ENCODE results near the gene PLXNB1.

PLXNB1 gene

DNA sequence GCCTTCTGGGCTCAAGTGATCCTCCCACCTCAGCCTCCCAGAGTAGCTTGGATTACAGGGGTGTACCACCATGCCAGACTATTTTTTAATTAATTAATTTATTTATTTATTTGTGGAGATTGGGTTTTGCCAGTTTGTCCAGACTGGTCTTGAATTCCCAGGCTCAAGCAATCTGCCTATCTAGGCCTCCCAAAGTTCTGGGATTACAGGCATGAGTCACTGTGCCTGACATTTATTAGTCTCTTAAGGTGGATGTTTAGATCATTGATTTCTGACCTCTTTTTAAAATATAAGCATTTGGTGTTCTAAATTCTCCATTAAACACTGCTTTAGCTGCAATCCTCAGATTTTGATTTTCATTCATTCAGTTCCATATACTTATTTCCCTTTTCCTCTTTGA is 42.3 kb downstream of the PLXNB1 start:
- H3K9me3 Mint-ChIP-seq, result peaks cover 0 to 1% of the 10 kb centered on the region in 2 donors
- DNase-seq (no peak), ATAC-seq (replicated peaks) (no peak)
- H3K27ac Mint-ChIP-seq, result no peak overlapping the region
- peaks cover 12 to 19% of the 10 kb centered on the region in 2 donors for H3K27me3 Mint-ChIP-seq
- H3K36me3 Mint-ChIP-seq, result peaks cover 0 to 1% of the 10 kb centered on the region in 2 donors
- no peaks in the 10 kb centered on the region for H3K4me1 Mint-ChIP-seq
- no peak overlapping the region for H3K4me3 Mint-ChIP-seq

DNA sequence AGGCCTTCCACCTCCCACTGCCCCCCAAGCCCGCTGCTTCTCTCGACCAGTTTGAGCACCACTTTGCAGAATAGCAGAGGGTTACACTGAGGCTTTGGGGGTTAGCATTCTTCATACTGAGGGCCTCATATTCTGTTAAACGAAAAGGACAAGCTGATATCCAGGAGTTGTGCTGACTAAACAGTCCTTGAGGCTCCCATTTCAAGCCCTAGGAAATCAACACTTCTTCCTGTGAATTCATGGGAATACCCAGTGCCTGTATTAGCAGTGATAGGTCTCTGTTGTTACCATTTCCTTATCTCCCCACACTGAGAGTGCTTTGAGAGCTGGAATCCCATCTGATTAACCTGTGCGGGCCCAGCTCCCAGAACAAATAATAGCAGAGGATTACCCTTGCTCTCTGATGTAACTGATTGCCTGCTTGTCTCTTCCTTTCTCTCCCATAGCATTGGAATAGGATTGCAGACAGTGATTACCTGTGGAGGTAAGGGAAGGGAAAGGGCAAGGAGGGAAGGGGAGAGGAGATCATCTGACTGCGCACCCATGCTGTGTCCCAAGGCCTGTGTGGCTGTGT is 56.9 kb downstream of the PLXNB1 start:
- ATAC-seq (replicated peaks), result no peak

GRCh38 chr3:48372377-48372770 is 57.5 kb downstream of the PLXNB1 start:
- no peak overlapping the region for H3K4me3 Mint-ChIP-seq
- H3K27me3 Mint-ChIP-seq, result no peaks in the 10 kb centered on the region
- no peaks in the 10 kb centered on the region for H3K9me3 Mint-ChIP-seq
- ATAC-seq (replicated peaks) (no peak), DNase-seq (no peak)
- H3K36me3 Mint-ChIP-seq, result no peaks in the 10 kb centered on the region
- no peaks in the 10 kb centered on the region for H3K4me1 Mint-ChIP-seq
- H3K27ac Mint-ChIP-seq, result no peak overlapping the region

More for the DNA sequence above, 56.9 kb downstream of the PLXNB1 start:
- DNase-seq, result no peak
- no peak overlapping the region for H3K4me3 Mint-ChIP-seq
- no peak overlapping the region for H3K27ac Mint-ChIP-seq
- no peaks in the 10 kb centered on the region for H3K27me3 Mint-ChIP-seq
- no peaks in the 10 kb centered on the region for H3K4me1 Mint-ChIP-seq
- H3K9me3 Mint-ChIP-seq, result no peaks in the 10 kb centered on the region
- H3K36me3 Mint-ChIP-seq, result no peaks in the 10 kb centered on the region

- no peaks in the 10 kb centered on the region for H3K9me3 Mint-ChIP-seq
- ATAC-seq (replicated peaks) (no peak), DNase-seq (no peak)
- no peak within 1 kb of the TSS for H3K4me3 Mint-ChIP-seq
- H3K36me3 Mint-ChIP-seq, result no peaks in the 10 kb centered on the region
- no peaks in the 10 kb centered on the region for H3K27me3 Mint-ChIP-seq
- no peaks in the 10 kb centered on the region for H3K4me1 Mint-ChIP-seq
- H3K27ac Mint-ChIP-seq, result no peak within 1 kb of the TSS
Observed at GRCh38 chr3:48371651-48372376, 58.1 kb downstream of the PLXNB1 start, which contains the start of gene FBXW12. TSS of gene FBXW12 (plus strand) at chr3:48372219. CDS start at chr3:48372768, 549 bp downstream.

GRCh38 chr3:48370333-48370713 is 59.6 kb downstream of the PLXNB1 start:
- DNase-seq (no peak), ATAC-seq (replicated peaks) (no peak)
- Mint-ChIP-seq H3K4me1 (no peaks in the 10 kb centered on the region), H3K4me3 (no peak overlapping the region), H3K27ac (no peak overlapping the region), H3K27me3 (no peaks in the 10 kb centered on the region), H3K36me3 (no peaks in the 10 kb centered on the region), H3K9me3 (no peaks in the 10 kb centered on the region)

GRCh38 chr3:48369693-48370332 is 60.1 kb downstream of the PLXNB1 start:
- Mint-ChIP-seq H3K36me3 (no peaks in the 10 kb centered on the region), H3K4me3 (no peak overlapping the region), H3K27me3 (peaks cover 2% of the 10 kb centered on the region in 2 donors), H3K9me3 (peaks cover 0 to under 1% of the 10 kb centered on the region in 2 donors), H3K27ac (no peak overlapping the region), H3K4me1 (no peaks in the 10 kb centered on the region)
- no peak for DNase-seq
- ATAC-seq (replicated peaks), result no peak

DNA sequence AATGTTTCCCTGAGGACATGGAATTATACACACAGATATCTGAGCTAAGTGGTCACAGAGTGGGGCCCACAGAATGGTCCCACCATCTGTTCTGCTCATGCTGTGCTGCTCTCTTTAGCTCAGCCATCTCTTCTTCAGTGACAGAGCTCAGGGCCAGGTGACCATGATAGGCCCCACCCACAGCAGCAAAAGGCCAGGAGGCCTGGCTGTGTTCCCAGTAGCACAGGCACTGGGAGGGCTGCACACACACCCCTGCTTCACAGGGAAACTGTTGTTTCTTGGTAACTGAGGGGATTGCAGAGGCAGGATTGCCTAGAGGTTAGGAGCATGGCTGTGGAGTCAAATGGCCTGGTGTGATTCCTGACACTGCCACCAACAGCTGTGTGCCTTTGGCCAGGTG is 62.7 kb downstream of the PLXNB1 start:
- ATAC-seq (replicated peaks) (peak in 1 of 2 donors; percentile 23), DNase-seq (no peak)
- peaks cover 2 to 3% of the 10 kb centered on the region in 2 donors for H3K9me3 Mint-ChIP-seq
- H3K27ac Mint-ChIP-seq, result no peak overlapping the region
- no peak overlapping the region for H3K4me3 Mint-ChIP-seq
- peaks cover 5 to 10% of the 10 kb centered on the region in 2 donors for H3K27me3 Mint-ChIP-seq
- H3K36me3 Mint-ChIP-seq, result no peaks in the 10 kb centered on the region
- no peaks in the 10 kb centered on the region for H3K4me1 Mint-ChIP-seq

DNA sequence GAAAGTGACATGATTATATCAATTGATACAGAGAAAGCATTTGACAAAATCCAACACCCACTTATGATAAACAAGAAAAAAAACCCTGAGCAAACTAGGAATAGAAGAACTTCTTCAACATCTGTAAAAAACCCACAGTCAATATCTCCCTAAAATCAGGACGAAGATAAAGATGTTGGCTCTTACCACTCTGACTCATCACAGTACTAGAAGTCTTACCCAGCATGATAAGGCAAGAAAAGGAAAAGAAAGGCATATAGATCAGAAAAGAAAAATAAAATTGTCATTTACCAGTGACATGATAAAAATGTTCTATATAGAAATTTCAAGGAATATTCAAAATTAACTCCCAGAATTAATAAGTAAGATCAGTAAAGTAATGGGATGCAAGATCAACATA is 65.0 kb downstream of the PLXNB1 start:
- H3K27me3 Mint-ChIP-seq, result peaks cover 14 to 20% of the 10 kb centered on the region in 2 donors
- no peak for DNase-seq
- no peak overlapping the region for H3K4me3 Mint-ChIP-seq
- peaks cover 0 to 6% of the 10 kb centered on the region in 2 donors for H3K36me3 Mint-ChIP-seq
- no peaks in the 10 kb centered on the region for H3K4me1 Mint-ChIP-seq
- no peak for ATAC-seq (replicated peaks)
- no peak overlapping the region for H3K27ac Mint-ChIP-seq
- H3K9me3 Mint-ChIP-seq, result peaks cover 12 to 13% of the 10 kb centered on the region in 2 donors

DNA sequence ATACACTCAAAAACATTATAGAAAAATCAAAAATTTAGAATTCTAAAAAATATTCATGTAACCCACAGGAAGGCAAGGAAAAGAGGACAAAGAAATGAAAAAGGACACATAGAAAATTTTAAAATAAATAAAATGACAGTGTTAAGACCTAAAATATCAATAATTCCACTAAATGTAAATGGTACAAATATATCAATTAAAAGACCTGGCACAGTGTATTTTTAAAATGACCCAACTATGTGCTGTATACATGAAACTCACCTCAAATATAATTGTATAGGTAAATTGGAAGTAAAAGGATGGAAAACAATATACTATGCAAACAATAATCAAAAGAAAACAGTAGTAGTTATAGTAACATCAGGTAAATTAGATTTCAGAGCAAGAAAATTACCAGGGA is 68.0 kb downstream of the PLXNB1 start:
- H3K27me3 Mint-ChIP-seq, result peaks cover 34 to 36% of the 10 kb centered on the region in 2 donors
- no peak overlapping the region for H3K4me3 Mint-ChIP-seq
- peaks cover 13 to 15% of the 10 kb centered on the region in 2 donors for H3K9me3 Mint-ChIP-seq
- ATAC-seq (replicated peaks) (no peak), DNase-seq (no peak)
- H3K27ac Mint-ChIP-seq, result no peak overlapping the region
- H3K36me3 Mint-ChIP-seq, result peaks cover 0 to 6% of the 10 kb centered on the region in 2 donors
- no peaks in the 10 kb centered on the region for H3K4me1 Mint-ChIP-seq

GRCh38 chr3:48356419-48356818 is 73.5 kb downstream of the PLXNB1 start:
- no peaks in the 10 kb centered on the region for H3K4me1 Mint-ChIP-seq
- peaks cover 0 to 5% of the 10 kb centered on the region in 2 donors for H3K36me3 Mint-ChIP-seq
- H3K9me3 Mint-ChIP-seq, result peaks cover 6 to 8% of the 10 kb centered on the region in 2 donors
- no peak for ATAC-seq (replicated peaks)
- no peak overlapping the region for H3K27ac Mint-ChIP-seq
- peaks cover 53 to 55% of the 10 kb centered on the region in 2 donors for H3K27me3 Mint-ChIP-seq
- DNase-seq, result no peak
- H3K4me3 Mint-ChIP-seq, result no peak overlapping the region

DNA sequence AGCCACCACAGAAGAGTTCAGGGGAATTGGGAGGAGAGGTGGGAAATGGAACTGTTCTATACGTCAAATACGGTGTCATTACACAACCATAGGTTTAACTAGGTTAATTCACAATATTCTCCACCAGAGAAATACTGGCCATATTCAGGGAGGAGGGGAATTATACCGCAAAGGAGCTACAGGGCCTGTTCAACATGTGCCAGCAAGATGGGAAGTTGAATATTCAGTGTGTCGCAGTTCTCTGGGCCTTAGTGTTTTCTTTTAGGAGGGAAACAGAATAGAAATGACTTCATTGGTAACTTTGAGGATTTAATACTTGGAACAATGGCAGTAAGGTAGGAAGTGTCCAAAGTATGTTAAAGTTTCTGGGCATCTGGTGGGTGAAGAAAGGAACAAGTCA is 75.9 kb downstream of the PLXNB1 start:
- Mint-ChIP-seq H3K27me3 (peaks cover 40 to 44% of the 10 kb centered on the region in 2 donors), H3K36me3 (no peaks in the 10 kb centered on the region), H3K27ac (no peak overlapping the region), H3K9me3 (no peaks in the 10 kb centered on the region), H3K4me1 (no peaks in the 10 kb centered on the region), H3K4me3 (no peak overlapping the region)
- ATAC-seq (replicated peaks) (no peak), DNase-seq (no peak)
